HCT116 (cell line): ENCODE data around the gene ICAM1. TPM values are rescaled to one million over a fixed set of nuclear protein-coding genes. Genes with fewer than 3 reads are reported as not detected.

Experiments
- ATAC-seq: fragments of 200-7000 bp; cut with Tn5 transposase; 2 replicates; pipeline ENCODE4 v1.9.1; 2020; ENCODE audit warnings: mild to moderate bottlenecking, moderate library complexity
- BruUV-seq: library from RNA; stranded (reverse); fragments of 400-500 nt; replicated peaks from 2 replicates; lab custom pipeline; 2021; lab: Mats Ljungman, UMichigan
- CTCF ChIA-PET: fragments of 300-600 bp; sonication (Branson Sonifier 250); formaldehyde crosslinking; loops from one replicate; lab custom pipeline; 2021; ENCODE audit warnings: antibody characterized with exemption; lab: Charles Lee
- POLR2A ChIA-PET: fragments of 300-600, 350-600 bp; sonication (Branson Sonifier 250); formaldehyde crosslinking; loops from one replicate; lab custom pipeline; 2021; ENCODE audit warnings: antibody characterized with exemption; lab: Charles Lee
- RAD21 ChIA-PET, 2 experiments: fragments of 300-600 bp; sonication (Branson Sonifier 250); formaldehyde crosslinking; loops; one replicate each; lab custom pipeline; 2023; ENCODE audit warnings: low total read pairs in 2 of 2; ENCODE audit not compliant: uncharacterized antibody in 2 of 2, unreplicated experiment in 2 of 2, low non-redundant PET in 1 of 2; lab: Charles Lee
- DNase-seq: peaks from one replicate; pipeline ENCODE4 v3.0.0-alpha.2; 2010; ENCODE audit warnings: low read depth, low spot score
- H2AFZ ChIP-seq: fragments of 200-600 bp; shearing (Covaris generic), sonication (generic); 2 replicates; pipeline ENCODE4 v1.6.1; 2017; ENCODE audit warnings: low read depth, mixed run types, mixed read lengths, antibody characterized with exemption, low read length; ENCODE audit not compliant: poor library complexity, severe bottlenecking
- H3K27ac ChIP-seq: 2 replicates; pipeline ENCODE4 v1.5.1; 2012; ENCODE audit warnings: low read depth, low read length
- H3K27me3 ChIP-seq: fragments of 200-600 bp; sonication (generic); 2 replicates; pipeline ENCODE4 v1.6.1; 2016; ENCODE audit warnings: mixed run types, low read length, mixed read lengths; ENCODE audit not compliant: insufficient read depth
- H3K36me3 ChIP-seq, 2 experiments: fragments of 200-500 bp in 1 of 2; fragments of 200-600 bp in 1 of 2; sonication (Bioruptor generic) in 1 of 2; sonication (generic) in 1 of 2; 2 replicates each; pipeline versions ENCODE4 v1.5.1 to v1.6.1; 2014 to 2016; ENCODE audit warnings: low read length in 2 of 2, inconsistent platforms in 1 of 2, mixed read lengths in 1 of 2, mixed run types in 1 of 2; ENCODE audit not compliant: insufficient read depth in 2 of 2, control insufficient read depth in 1 of 2
- H3K4me1 ChIP-seq, 2 experiments: fragments of 200-600 bp in 1 of 2; sonication (generic) in 1 of 2; 2 replicates each; pipeline versions ENCODE4 v1.5.1 to v1.6.1; 2012 to 2017; ENCODE audit warnings: low read length in 2 of 2, inconsistent platforms in 1 of 2, mild to moderate bottlenecking in 1 of 2, mixed read lengths in 1 of 2, mixed run types in 1 of 2, moderate library complexity in 1 of 2; ENCODE audit not compliant: insufficient read depth in 2 of 2, control insufficient read depth in 1 of 2
- H3K4me2 ChIP-seq: fragments of 200-600 bp; sonication (generic); 2 replicates; pipeline ENCODE4 v1.6.1; 2017; ENCODE audit warnings: mixed run types, low read length, mixed read lengths
- H3K4me3 ChIP-seq, 2 experiments: fragments of 200-600 bp in 1 of 2; sonication (generic) in 1 of 2; replicated peaks in 1 of 2; 2 replicates each; pipeline ENCODE4 v1.5.1; 2011 to 2016; ENCODE audit warnings: low read length in 2 of 2, control low read depth in 1 of 2, low read depth in 1 of 2, mild to moderate bottlenecking in 1 of 2, mixed read lengths in 1 of 2, mixed run types in 1 of 2
- H3K79me2 ChIP-seq: fragments of 200-600 bp; sonication (generic); 2 replicates; pipeline ENCODE4 v1.6.1; 2017; ENCODE audit warnings: mild to moderate bottlenecking, mixed run types, low read length, moderate library complexity, mixed read lengths; ENCODE audit not compliant: insufficient read depth
- H3K9ac ChIP-seq: fragments of 200-600 bp; sonication (generic); 2 replicates; pipeline ENCODE4 v1.6.1; 2016; ENCODE audit warnings: low read length, mixed read lengths
- H3K9me2 ChIP-seq: fragments of 200-600 bp; sonication (generic), shearing (Covaris generic); 2 replicates; pipeline ENCODE4 v1.6.1; 2017; ENCODE audit warnings: mixed run types, mild to moderate bottlenecking, moderate library complexity; ENCODE audit not compliant: insufficient read depth
- H3K9me3 ChIP-seq, 2 experiments: fragments of 200-500 bp in 1 of 2; fragments of 200-600 bp in 1 of 2; sonication (Bioruptor generic) in 1 of 2; sonication (generic) in 1 of 2; 2 replicates each; pipeline ENCODE4 v1.6.1; 2014 to 2017; ENCODE audit warnings: low read length in 2 of 2, mixed read lengths in 2 of 2, inconsistent platforms in 1 of 2, low read depth in 1 of 2, mild to moderate bottlenecking in 1 of 2, mixed run types in 1 of 2, moderate library complexity in 1 of 2; ENCODE audit not compliant: control insufficient read depth in 1 of 2, insufficient read depth in 1 of 2
- H4K20me1 ChIP-seq: fragments of 200-600 bp; sonication (generic), shearing (Covaris generic); 2 replicates; pipeline ENCODE4 v1.6.1; 2017; ENCODE audit warnings: mixed run types, mild to moderate bottlenecking, moderate library complexity; ENCODE audit not compliant: insufficient read depth
- CBX3 ChIP-seq: IDR thresholded peaks from 2 replicates; pipeline ENCODE4 v1.6.1; 2012; ENCODE audit warnings: low read depth
- CEBPB ChIP-seq: IDR thresholded peaks from 2 replicates; pipeline ENCODE4 v1.6.1; 2012; ENCODE audit warnings: low read depth
- EGR1 ChIP-seq: IDR thresholded peaks from 2 replicates; pipeline ENCODE4 v1.6.1; 2012; ENCODE audit warnings: low read depth
- EZH2 ChIP-seq: fragments of 200-600 bp; sonication (generic); IDR thresholded peaks from 2 replicates; pipeline ENCODE4 v1.6.1; 2017; ENCODE audit warnings: antibody characterized with exemption, mixed run types
- EZH2phosphoT487 ChIP-seq: fragments of 200-600 bp; IDR thresholded peaks from 2 replicates; pipeline ENCODE4 v1.6.1; 2018; ENCODE audit warnings: antibody characterized with exemption, borderline replicate concordance
- FOSL1 ChIP-seq: IDR thresholded peaks from 2 replicates; pipeline ENCODE4 v1.6.1; 2012; ENCODE audit warnings: low read depth
- MAX ChIP-seq: IDR thresholded peaks from 2 replicates; pipeline ENCODE4 v1.6.1; 2012
- POLR2AphosphoS5 ChIP-seq: IDR thresholded peaks from 2 replicates; pipeline ENCODE4 v1.6.1; 2011; ENCODE audit warnings: mild to moderate bottlenecking, low read depth, low read length, moderate library complexity
- RAD21 ChIP-seq: IDR thresholded peaks from 2 replicates; pipeline ENCODE4 v1.6.1; 2012; ENCODE audit warnings: low read depth, mild to moderate bottlenecking
- REST ChIP-seq: IDR thresholded peaks from 2 replicates; pipeline ENCODE4 v1.6.1; 2012; ENCODE audit warnings: low read depth
- TCF7L2 ChIP-seq: IDR thresholded peaks from 2 replicates; pipeline ENCODE4 v1.7.0; 2011; ENCODE audit warnings: borderline replicate concordance, inconsistent platforms; ENCODE audit not compliant: insufficient read depth, insufficient read length; ENCODE audit errors: extremely low read depth
- YY1 ChIP-seq: IDR thresholded peaks from 2 replicates; pipeline ENCODE4 v1.6.1; 2011; ENCODE audit warnings: low read length, low read depth, moderate library complexity, mild to moderate bottlenecking; ENCODE audit not compliant: insufficient replicate concordance; ENCODE audit errors: extremely low read depth
- ZFX ChIP-seq: fragments of 450-650 bp; IDR thresholded peaks from 2 replicates; pipeline ENCODE4 v1.6.1; 2017
- intact Hi-C: fragments of 100-400 bp; cut with micrococcal nuclease; formaldehyde crosslinking; loops from 2 replicates; pipeline ENCODE4 v1.10.0; 2022
- total RNA-seq: library from RNA; stranded (reverse); gene quantifications from one replicate; pipeline ENCODE4 v1.2.1, GENCODE V29; 2021; ENCODE audit not compliant: unreplicated experiment
- TF ChIP-seq, protein P1 (sequence below), 3 experiments: fragments of 200-600 bp in 1 of 3; sonication (generic) in 1 of 3; IDR thresholded peaks in 2 of 3; conservative IDR thresholded peaks in 1 of 3; 2 replicates each; pipeline ENCODE4 v1.5.1; 2012 to 2017; ENCODE audit warnings: low read depth in 2 of 3, low read length in 2 of 3, antibody characterized with exemption in 1 of 3, borderline replicate concordance in 1 of 3, control low read depth in 1 of 3, mild to moderate bottlenecking in 1 of 3, mixed read lengths in 1 of 3, mixed run types in 1 of 3, moderate library complexity in 1 of 3; ENCODE audit not compliant: insufficient read depth in 1 of 3
- TF ChIP-seq, protein P2 (sequence below): IDR thresholded peaks from 2 replicates; pipeline ENCODE4 v1.6.1; 2011; ENCODE audit warnings: mild to moderate bottlenecking, low read length, moderate library complexity; ENCODE audit not compliant: insufficient replicate concordance; ENCODE audit errors: extremely low read depth

Gene ICAM1
- total RNA-seq, 1 experiment from 2014 or later = 5.0 TPM

- intact Hi-C loops = no loop called here
- H3K4me2 ChIP-seq = no peak overlapping the region
Observed at GRCh38 chr19:10293637-10294367, 22.9 kb downstream of the ICAM1 start.

More at GRCh38 chr19:10293637-10294367, 22.9 kb downstream of the ICAM1 start:
- RAD21 ChIA-PET = no interaction called here
- H3K9me2 ChIP-seq = no peaks in the 10 kb centered on the region
- no peak overlapping the region for H2AFZ ChIP-seq
- no peak for ATAC-seq
- no peaks in the 10 kb centered on the region for H3K9me3 ChIP-seq
- no peak overlapping the region; the same call in 1 of the 2 replicates for H3K27ac ChIP-seq
- no TSS peak for BruUV-seq
- POLR2A ChIA-PET = no interaction called here
- peaks cover 9 to 42% of the 10 kb centered on the region in 2 experiments for H3K4me1 ChIP-seq
- TF ChIP-seq YY1 (no peak), EZH2phosphoT487 (no peak), CBX3 (no peak), POLR2AphosphoS5 (no peak), MAX (no peak), FOSL1 (no peak), REST (no peak), RAD21 (no peak), TCF7L2 (no peak), EGR1 (no peak), CEBPB (no peak), ZFX (no peak), EZH2 (no peak)
- TF ChIP-seq, protein P1, sequence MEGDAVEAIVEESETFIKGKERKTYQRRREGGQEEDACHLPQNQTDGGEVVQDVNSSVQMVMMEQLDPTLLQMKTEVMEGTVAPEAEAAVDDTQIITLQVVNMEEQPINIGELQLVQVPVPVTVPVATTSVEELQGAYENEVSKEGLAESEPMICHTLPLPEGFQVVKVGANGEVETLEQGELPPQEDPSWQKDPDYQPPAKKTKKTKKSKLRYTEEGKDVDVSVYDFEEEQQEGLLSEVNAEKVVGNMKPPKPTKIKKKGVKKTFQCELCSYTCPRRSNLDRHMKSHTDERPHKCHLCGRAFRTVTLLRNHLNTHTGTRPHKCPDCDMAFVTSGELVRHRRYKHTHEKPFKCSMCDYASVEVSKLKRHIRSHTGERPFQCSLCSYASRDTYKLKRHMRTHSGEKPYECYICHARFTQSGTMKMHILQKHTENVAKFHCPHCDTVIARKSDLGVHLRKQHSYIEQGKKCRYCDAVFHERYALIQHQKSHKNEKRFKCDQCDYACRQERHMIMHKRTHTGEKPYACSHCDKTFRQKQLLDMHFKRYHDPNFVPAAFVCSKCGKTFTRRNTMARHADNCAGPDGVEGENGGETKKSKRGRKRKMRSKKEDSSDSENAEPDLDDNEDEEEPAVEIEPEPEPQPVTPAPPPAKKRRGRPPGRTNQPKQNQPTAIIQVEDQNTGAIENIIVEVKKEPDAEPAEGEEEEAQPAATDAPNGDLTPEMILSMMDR (IDR thresholded peaks at IDR 0.05 in 2 of 3, conservative IDR thresholded peaks at IDR 0.05 in 1 of 3; ENCODE audit: borderline replicate concordance in 1 of 3, insufficient read depth in 1 of 3, low read depth in 2 of 3, low read length in 2 of 3) = no peak
- TF ChIP-seq, protein P2, sequence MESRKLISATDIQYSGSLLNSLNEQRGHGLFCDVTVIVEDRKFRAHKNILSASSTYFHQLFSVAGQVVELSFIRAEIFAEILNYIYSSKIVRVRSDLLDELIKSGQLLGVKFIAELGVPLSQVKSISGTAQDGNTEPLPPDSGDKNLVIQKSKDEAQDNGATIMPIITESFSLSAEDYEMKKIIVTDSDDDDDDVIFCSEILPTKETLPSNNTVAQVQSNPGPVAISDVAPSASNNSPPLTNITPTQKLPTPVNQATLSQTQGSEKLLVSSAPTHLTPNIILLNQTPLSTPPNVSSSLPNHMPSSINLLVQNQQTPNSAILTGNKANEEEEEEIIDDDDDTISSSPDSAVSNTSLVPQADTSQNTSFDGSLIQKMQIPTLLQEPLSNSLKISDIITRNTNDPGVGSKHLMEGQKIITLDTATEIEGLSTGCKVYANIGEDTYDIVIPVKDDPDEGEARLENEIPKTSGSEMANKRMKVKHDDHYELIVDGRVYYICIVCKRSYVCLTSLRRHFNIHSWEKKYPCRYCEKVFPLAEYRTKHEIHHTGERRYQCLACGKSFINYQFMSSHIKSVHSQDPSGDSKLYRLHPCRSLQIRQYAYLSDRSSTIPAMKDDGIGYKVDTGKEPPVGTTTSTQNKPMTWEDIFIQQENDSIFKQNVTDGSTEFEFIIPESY = no peak
- peaks cover 2 to 23% of the 10 kb centered on the region in 2 experiments; a peak in 2 of 4 replicates for H3K36me3 ChIP-seq
- no peak for DNase-seq
- H3K27me3 ChIP-seq = no peaks in the 10 kb centered on the region
- peaks cover 16% of the 10 kb centered on the region; the same call in 1 of the 2 replicates for H3K79me2 ChIP-seq
- H3K9ac ChIP-seq = no peak overlapping the region
- CTCF ChIA-PET = no interaction called here
- no peak overlapping the region for H3K4me3 ChIP-seq
- H4K20me1 ChIP-seq = no peaks in the 10 kb centered on the region
